Ovary (tissue), 3 donors: Measurements from ENCODE around the gene LETM1.

ENCODE experiments used
- EP300 ChIP-seq: sonication (generic); formaldehyde crosslinking; IDR thresholded peaks from one replicate; pipeline ENCODE4 v1.6.1; 2017; ENCODE audit warnings: antibody characterized with exemption
- POLR2A ChIP-seq: fragments of 450-650 bp; IDR thresholded peaks from one replicate; pipeline ENCODE4 v1.6.1; 2017; ENCODE audit warnings: antibody characterized with exemption, mild to moderate bottlenecking, moderate library complexity
- TF ChIP-seq, protein P1 (sequence below), 3 donors: fragments of 450-650 bp in 2 of 3; fragments of 200-600 bp in 1 of 3; IDR thresholded peaks; one replicate each; pipeline versions ENCODE4 v1.5.1 to v1.8.0; 2016 to 2022; ENCODE audit warnings: antibody characterized with exemption in 3 of 3, mild to moderate bottlenecking in 1 of 3
- donor health status: DM: no; HTN: no; CAD: no.

DNA sequence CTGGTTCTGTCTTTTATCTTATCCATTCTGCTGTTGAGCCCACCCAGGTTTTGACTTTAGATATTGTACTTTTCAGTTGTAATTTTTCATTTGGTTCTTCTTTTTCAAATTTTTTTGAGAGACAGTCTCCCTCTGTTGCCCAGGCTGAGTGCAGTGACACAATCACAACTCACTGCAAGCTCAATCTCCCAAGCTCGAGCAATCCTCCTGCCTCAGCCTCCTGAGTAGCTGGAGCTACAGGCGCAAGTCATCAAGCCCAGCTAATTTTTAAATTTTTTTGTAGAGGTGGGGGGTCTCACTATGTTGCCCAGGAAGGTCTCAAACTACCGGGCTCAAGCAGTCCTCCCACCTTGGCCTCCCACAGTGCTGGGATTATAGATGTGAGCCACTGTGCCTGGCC is 25.7 kb downstream of the LETM1 start:
- TF ChIP-seq POLR2A (no peak), EP300 (no peak)
- TF ChIP-seq, protein P1, sequence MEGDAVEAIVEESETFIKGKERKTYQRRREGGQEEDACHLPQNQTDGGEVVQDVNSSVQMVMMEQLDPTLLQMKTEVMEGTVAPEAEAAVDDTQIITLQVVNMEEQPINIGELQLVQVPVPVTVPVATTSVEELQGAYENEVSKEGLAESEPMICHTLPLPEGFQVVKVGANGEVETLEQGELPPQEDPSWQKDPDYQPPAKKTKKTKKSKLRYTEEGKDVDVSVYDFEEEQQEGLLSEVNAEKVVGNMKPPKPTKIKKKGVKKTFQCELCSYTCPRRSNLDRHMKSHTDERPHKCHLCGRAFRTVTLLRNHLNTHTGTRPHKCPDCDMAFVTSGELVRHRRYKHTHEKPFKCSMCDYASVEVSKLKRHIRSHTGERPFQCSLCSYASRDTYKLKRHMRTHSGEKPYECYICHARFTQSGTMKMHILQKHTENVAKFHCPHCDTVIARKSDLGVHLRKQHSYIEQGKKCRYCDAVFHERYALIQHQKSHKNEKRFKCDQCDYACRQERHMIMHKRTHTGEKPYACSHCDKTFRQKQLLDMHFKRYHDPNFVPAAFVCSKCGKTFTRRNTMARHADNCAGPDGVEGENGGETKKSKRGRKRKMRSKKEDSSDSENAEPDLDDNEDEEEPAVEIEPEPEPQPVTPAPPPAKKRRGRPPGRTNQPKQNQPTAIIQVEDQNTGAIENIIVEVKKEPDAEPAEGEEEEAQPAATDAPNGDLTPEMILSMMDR (IDR thresholded peaks at IDR 0.05) = no peak
